Ectodermal cell (in vitro differentiated cells): ENCODE results near the gene LMNA.

Experiments
- H3K27ac ChIP-seq: 2 replicates; pipeline ENCODE4 v1.7.0; 2013; ENCODE audit warnings: mild to moderate bottlenecking, low read depth, low read length; ENCODE audit not compliant: insufficient read depth, poor library complexity, severe bottlenecking
- H3K27me3 ChIP-seq: 2 replicates; pipeline ENCODE4 v1.7.0; 2013; ENCODE audit warnings: mild to moderate bottlenecking, low read length; ENCODE audit not compliant: insufficient read depth, control insufficient read depth, poor library complexity, severe bottlenecking
- H3K36me3 ChIP-seq: one replicate; pipeline ENCODE4 v1.7.0; 2013; ENCODE audit warnings: low read length; ENCODE audit not compliant: control insufficient read depth, insufficient read depth
- H3K4me1 ChIP-seq: one replicate; pipeline ENCODE4 v1.7.0; 2013; ENCODE audit warnings: low read length; ENCODE audit not compliant: control insufficient read depth, insufficient read depth
- H3K4me3 ChIP-seq: 2 replicates; pipeline ENCODE4 v1.7.0; 2013; ENCODE audit warnings: low read depth, low read length, control low read depth; ENCODE audit not compliant: insufficient read depth
- H3K9me3 ChIP-seq: 2 replicates; pipeline ENCODE4 v1.7.0; 2013; ENCODE audit warnings: mild to moderate bottlenecking, low read length, moderate library complexity; ENCODE audit not compliant: control insufficient read depth
- WGBS, 2 experiments: methylation state at CpG; one replicate each; pipeline ENCODE4 v1.1.7; 2013; ENCODE audit warnings: missing lambda C conversion rate in 2 of 2; 5-methylcytosine and 5-hydroxymethylcytosine counted together

Gene LMNA

GRCh38 chr1:156073740-156074139 lies 40.8 kb upstream of the LMNA start:
- Histone ChIP-seq H3K27me3 (no peaks in the 10 kb centered on the region), H3K9me3 (no peaks in the 10 kb centered on the region), H3K4me1 (peaks cover 71% of the 10 kb centered on the region), H3K4me3 (no peak overlapping the region), H3K27ac (peak overlapping the region; percentile 22), H3K36me3 (peaks cover 22% of the 10 kb centered on the region)
- WGBS, 2 experiments, result 0% methylated on average over 3 to 4 of the region's 5 CpGs

GRCh38 chr1:156074661-156075060 lies 39.9 kb upstream of the LMNA start:
- peaks cover 22% of the 10 kb centered on the region for H3K36me3 ChIP-seq
- no peaks in the 10 kb centered on the region for H3K9me3 ChIP-seq
- peaks cover 80% of the 10 kb centered on the region for H3K4me1 ChIP-seq
- 34 to 49% methylated on average over 5 to 6 of the region's 8 CpGs for WGBS, 2 experiments
- peak overlapping the region; percentile 56 for H3K27ac ChIP-seq
- peak overlapping the region; percentile 14 for H3K4me3 ChIP-seq
- H3K27me3 ChIP-seq, result no peaks in the 10 kb centered on the region

GRCh38 chr1:156075162-156075561 lies 39.3 kb upstream of the LMNA start:
- Histone ChIP-seq H3K27me3 (no peaks in the 10 kb centered on the region), H3K4me1 (peaks cover 77% of the 10 kb centered on the region), H3K4me3 (peak overlapping the region; percentile 14), H3K9me3 (no peaks in the 10 kb centered on the region), H3K27ac (peak overlapping the region; percentile 56), H3K36me3 (peaks cover 22% of the 10 kb centered on the region)
- 41 to 69% methylated on average over 2 to 3 of the region's 3 CpGs for WGBS, 2 experiments

GRCh38 chr1:156075775-156076204 lies 38.7 kb upstream of the LMNA start:
- H3K27ac ChIP-seq, result peak overlapping the region; percentile 66
- H3K9me3 ChIP-seq, result no peaks in the 10 kb centered on the region
- no peaks in the 10 kb centered on the region for H3K27me3 ChIP-seq
- H3K4me3 ChIP-seq, result no peak overlapping the region
- H3K36me3 ChIP-seq, result peaks cover 22% of the 10 kb centered on the region
- H3K4me1 ChIP-seq, result peaks cover 72% of the 10 kb centered on the region
- 30 to 36% methylated on average over 3 to 4 of the region's 4 CpGs for WGBS, 2 experiments

GRCh38 chr1:156076609-156077429 lies 37.7 kb upstream of the LMNA start:
- Histone ChIP-seq H3K4me3 (peak overlapping the region; percentile 29), H3K9me3 (no peaks in the 10 kb centered on the region), H3K36me3 (peaks cover 22% of the 10 kb centered on the region), H3K27me3 (no peaks in the 10 kb centered on the region), H3K27ac (peak overlapping the region; percentile 76), H3K4me1 (peaks cover 72% of the 10 kb centered on the region)
- WGBS, 2 experiments, result 46 to 48% methylated on average over 73 of the region's 73 CpGs

GRCh38 chr1:156077430-156077760 lies 37.1 kb upstream of the LMNA start:
- Histone ChIP-seq H3K4me3 (peak overlapping the region; percentile 29), H3K27ac (peak overlapping the region; percentile 11), H3K36me3 (peaks cover 22% of the 10 kb centered on the region), H3K27me3 (no peaks in the 10 kb centered on the region), H3K9me3 (no peaks in the 10 kb centered on the region), H3K4me1 (peaks cover 67% of the 10 kb centered on the region)
- WGBS, 2 experiments, result 75 to 81% methylated on average over 19 of the region's 19 CpGs

GRCh38 chr1:156078728-156079127 lies 35.8 kb upstream of the LMNA start:
- 75% methylated on average over 5 of the region's 5 CpGs for WGBS, 2 experiments
- Histone ChIP-seq H3K4me3 (peak overlapping the region; percentile 65), H3K9me3 (no peaks in the 10 kb centered on the region), H3K27ac (peak overlapping the region; percentile 9), H3K4me1 (peaks cover 56% of the 10 kb centered on the region), H3K27me3 (no peaks in the 10 kb centered on the region), H3K36me3 (peaks cover 16% of the 10 kb centered on the region)

GRCh38 chr1:156079762-156080161 lies 34.7 kb upstream of the LMNA start:
- no peaks in the 10 kb centered on the region for H3K27me3 ChIP-seq
- H3K9me3 ChIP-seq, result no peaks in the 10 kb centered on the region
- no peak overlapping the region for H3K27ac ChIP-seq
- WGBS, 2 experiments, result 52 to 57% methylated on average over 5 of the region's 5 CpGs
- peaks cover 16% of the 10 kb centered on the region for H3K36me3 ChIP-seq
- peaks cover 49% of the 10 kb centered on the region for H3K4me1 ChIP-seq
- peak overlapping the region; percentile 65 for H3K4me3 ChIP-seq

- Histone ChIP-seq H3K9me3 (no peaks in the 10 kb centered on the region), H3K27me3 (no peaks in the 10 kb centered on the region), H3K27ac (peak overlapping the region; percentile 79), H3K4me1 (peaks cover 48% of the 10 kb centered on the region), H3K4me3 (peak overlapping the region; percentile 65), H3K36me3 (peaks cover 16% of the 10 kb centered on the region)
- WGBS, 2 experiments, result 0% methylated on average over 7 to 8 of the region's 8 CpGs
These were observed 34.2 kb upstream of the LMNA start for GRCh38 chr1:156080241-156080862.

GRCh38 chr1:156080863-156081179 lies 33.7 kb upstream of the LMNA start:
- H3K27ac ChIP-seq, result peak overlapping the region; percentile 79
- WGBS, 2 experiments, result 0% methylated on average over 4 of the region's 4 CpGs
- peaks cover 45% of the 10 kb centered on the region for H3K4me1 ChIP-seq
- no peaks in the 10 kb centered on the region for H3K9me3 ChIP-seq
- no peaks in the 10 kb centered on the region for H3K27me3 ChIP-seq
- H3K4me3 ChIP-seq, result peak overlapping the region; percentile 65
- peaks cover 12% of the 10 kb centered on the region for H3K36me3 ChIP-seq
